ENCODE measurements around the gene IGSF5.
"Not testable (repeated sequence)": the region's sequence is repeated elsewhere in the genome, so short reads cannot be mapped to it uniquely, and the experiment has no call there.

The IGSF5 gene

GRCh38 chr21:39739531-39739930 lies 5.5 kb upstream of the IGSF5 start:
- not testable (repeated sequence) for DNase-seq

GRCh38 chr21:39742561-39742960 lies 2.4 kb upstream of the IGSF5 start:
- not testable (repeated sequence) for DNase-seq

DNA sequence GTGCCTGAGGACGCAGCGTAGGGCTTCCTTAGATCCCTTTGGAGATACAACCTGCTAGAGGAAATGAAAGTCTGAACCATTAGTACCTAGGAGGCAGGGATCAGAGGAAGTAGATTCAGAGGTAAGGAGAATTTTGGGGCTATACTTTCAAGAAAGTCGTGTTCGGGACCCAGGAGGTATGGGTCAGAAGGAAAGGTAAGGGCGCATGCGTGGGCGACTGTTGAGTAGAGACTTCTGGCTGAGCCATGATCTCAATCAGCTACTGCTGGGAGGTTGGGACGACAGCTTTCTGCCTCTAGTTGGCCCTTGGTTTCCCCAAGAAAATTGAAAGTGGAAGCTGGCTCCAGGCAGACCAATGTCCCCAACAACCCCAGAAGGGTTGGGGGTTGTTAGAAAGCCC lies 349 bp downstream of the IGSF5 start:
- not testable (repeated sequence) for DNase-seq

DNA sequence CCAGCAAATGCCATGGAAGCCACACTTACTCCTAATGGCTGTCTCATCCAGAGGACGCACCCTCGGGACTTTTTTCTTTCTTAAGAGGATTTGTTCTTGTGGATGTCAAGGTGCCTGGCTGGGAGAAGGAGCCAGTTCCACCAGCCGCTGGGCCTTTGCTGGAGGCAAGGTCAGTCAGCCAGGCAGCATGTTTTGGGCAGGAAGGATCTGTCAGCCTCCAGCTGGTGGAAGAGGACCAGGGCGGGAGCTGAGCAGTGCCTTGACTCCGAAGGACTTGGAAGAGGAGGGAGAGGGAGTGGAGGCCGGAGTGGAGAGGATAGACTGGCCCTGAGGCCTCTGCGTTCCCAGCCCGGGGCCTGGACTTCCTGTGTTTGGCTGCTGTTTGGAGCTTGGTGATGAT lies 5.7 kb downstream of the IGSF5 start:
- no peak for DNase-seq

DNA sequence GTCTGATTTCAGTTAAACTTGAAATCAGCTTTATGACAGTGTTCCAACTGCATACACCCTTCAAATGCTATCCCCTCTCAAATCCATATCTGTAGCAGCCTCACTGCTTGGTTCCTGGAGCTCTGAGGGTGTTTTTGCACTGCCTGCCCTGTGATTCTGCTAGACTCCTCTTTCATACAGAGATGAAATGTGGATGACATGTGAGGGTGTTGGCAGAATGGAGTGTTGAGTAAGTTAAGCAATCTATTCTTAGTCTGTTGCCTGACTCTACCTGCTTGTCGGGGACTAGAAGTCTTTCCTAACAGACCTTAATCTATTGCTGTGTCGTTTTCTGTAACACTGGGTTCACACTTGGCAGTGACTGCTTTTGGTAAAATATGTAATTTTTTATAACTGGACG lies 9.8 kb downstream of the IGSF5 start:
- no peak for DNase-seq

GRCh38 chr21:39756285-39756684 lies 11.3 kb downstream of the IGSF5 start:
- DNase-seq, result no peak

DNA sequence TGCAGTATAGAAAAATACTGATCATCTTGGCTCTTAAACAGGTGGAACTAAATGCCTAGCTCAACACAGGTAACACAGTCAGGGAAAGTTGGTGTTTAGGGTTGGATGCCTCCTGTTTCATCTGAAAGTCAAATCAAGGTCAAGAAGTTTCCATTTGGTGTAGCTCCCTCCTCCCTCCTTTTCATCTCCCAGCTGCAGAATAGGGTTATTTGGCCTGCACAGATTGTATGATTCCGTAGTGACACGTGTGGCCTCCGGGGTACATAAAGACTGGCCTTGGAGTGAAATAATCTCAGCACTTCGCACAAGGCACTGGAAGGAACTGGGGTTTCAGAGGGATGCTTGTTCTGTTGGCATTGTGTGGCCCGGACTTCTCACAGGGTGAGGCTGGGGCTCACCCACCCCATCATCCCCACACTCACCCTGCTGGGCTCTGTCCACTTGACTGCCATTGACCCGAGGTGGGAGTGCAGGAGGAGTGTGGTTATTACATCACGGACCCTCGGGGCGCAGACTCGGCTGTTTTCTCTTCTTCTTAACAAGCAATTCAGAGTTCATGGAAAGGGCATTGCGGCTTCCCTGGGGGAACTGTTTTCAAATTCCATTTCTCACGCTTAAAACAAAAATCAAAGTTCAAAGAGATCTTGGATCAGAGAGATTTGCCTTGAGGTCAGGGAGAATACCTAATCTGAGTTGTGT lies 18.4 kb downstream of the IGSF5 start:
- no peak for DNase-seq

- no peak for DNase-seq
Observed at GRCh38 chr21:39774227-39774626, 29.2 kb downstream of the IGSF5 start.

DNA sequence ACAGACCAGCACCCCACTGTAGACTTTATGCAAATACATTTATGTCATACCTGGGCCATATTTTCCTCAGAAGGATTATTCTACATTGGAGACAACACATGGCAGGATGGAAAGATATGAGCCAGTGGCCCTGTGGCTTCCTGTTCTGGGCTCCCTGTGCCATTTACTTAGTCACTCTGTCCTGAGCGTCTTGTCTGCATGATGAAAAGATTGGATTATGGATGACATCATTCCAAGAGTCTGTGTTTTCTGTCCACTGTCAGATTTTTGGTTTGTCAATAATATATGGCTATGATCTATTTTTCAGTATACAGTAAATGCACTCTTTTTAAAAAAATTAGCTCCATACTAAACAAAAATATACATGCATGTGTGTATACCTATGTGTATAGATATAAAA lies 30.8 kb downstream of the IGSF5 start:
- DNase-seq, result no peak

- DNase-seq, result no peak
Observed at GRCh38 chr21:39776589-39776988, 31.6 kb downstream of the IGSF5 start.

DNA sequence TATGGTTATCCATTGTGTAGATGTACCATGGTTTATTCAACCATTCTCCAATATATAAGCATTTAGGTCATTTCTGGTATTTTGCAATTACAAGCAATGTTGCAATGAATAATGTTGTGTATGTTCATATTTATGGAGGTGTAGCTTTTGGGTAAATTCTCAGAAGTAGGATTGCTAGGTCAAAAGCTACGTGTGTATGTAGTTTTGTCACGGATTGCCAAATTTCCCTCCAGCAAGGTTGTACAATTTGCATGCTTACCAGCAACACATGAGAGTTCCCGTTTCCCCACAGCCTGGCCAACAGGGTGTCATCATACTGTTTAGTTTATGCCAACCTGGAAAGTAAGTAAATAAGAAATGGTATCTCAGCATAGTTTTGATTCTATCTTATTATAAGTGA lies 36.3 kb downstream of the IGSF5 start:
- no peak for DNase-seq

GRCh38 chr21:39788383-39788782 lies 43.4 kb downstream of the IGSF5 start:
- peak; percentile 72 for DNase-seq

- DNase-seq, result no peak
Observed at GRCh38 chr21:39796466-39796865, 51.5 kb downstream of the IGSF5 start.

DNA sequence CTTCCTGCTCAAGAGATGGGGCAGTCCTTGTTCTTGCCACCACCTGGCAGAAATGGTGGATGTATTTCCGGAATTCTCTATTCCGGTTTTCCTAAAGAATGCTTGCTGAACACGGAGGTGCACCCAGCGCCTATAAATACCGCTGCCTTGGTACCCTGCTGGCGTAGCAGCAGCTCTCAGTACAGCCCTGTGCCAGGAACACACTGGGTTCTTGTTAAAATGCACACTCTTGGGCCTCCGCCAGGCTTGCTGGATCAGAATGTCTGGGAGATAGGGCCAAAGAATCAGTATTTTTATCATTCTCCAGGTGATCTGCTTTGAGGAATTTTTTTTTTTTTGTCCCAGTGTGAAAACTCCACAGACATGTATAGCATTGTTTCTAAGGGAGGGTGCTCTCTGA lies 54.2 kb downstream of the IGSF5 start:
- DNase-seq, result no peak

- no peak for DNase-seq
Observed at GRCh38 chr21:39800311-39800710, 55.3 kb downstream of the IGSF5 start.

- no peak for DNase-seq
Observed at GRCh38 chr21:39802217-39802616, 57.2 kb downstream of the IGSF5 start.

DNA sequence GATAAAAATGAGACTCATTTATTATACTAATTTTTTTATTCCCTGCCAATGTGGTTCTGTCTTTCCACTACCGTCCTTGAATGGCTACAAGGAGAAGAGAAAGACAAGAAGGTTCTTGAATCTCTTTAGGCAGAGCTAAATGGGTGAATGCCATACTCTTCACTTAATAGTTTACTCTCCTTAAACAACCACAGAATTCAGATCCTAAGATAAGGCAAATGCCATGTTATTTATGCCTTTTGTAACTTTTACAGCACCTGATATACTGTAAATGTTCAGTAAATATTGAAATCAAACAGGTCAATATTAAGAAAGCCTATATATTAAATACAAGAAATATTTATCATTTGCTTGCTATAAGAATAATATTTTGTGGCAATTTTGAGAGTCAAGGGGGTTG lies 58.4 kb downstream of the IGSF5 start:
- DNase-seq, result no peak

DNA sequence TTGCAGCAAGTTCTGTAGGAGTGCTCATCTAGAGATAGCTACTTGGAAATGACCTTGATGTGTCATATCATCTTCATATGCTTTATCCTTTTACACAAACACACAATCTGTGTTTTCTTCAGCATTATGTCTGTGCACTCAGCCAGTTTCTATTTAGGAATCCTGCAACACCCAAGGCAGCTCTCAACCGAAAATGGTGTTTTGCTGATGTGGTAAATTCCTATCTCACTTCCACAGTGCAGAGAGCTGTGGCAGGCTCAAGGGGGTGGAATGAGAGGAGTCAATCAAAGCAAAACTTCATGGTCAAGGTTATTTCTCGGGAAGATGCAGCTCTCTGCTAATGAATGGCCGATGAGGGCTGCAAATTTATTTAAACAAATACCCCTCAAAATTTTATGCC lies 59.3 kb downstream of the IGSF5 start:
- DNase-seq, result no peak

DNA sequence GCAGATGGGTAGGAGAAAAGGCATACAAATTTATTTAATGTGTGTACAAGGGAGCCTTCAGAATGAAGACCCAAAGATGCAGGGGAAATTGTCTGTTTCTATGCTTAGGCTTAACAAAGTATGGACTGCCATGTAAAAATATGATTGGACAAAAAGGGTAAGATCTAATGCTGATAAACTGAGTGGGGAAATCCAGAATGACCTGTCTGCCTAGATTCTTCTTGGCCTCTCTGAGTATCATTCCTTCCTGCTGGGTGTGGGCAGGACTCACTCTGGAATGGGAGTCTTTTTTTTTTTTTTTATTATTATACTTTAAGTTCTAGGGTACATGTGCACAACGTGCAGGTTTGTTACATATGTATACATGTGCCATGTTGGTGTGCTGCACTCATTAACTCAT lies 61.0 kb downstream of the IGSF5 start:
- no peak for DNase-seq

DNA sequence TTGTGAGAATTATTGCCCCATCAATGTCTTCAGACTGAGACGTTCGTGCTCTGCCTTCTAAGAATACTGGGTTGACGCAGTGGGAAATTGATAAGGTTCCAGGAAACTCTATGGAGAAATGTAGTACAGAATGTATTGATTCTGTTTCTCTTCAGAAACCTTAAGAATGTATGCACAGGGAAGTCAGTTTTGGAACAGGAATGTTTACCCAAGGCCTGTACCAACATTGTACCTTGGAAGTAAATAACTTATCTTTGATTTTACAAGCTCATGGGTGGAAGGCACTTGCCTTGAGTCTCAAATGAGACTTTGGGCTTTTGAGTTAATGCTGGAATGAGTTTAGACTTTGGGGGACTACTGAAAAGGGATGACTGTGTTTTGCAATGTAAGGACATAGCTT lies 62.8 kb downstream of the IGSF5 start:
- DNase-seq, result no peak

GRCh38 chr21:39809936-39810335 lies 65.0 kb downstream of the IGSF5 start:
- DNase-seq, result no peak

GRCh38 chr21:39812983-39813382 lies 68.0 kb downstream of the IGSF5 start:
- DNase-seq, result no peak

GRCh38 chr21:39818557-39818956 lies 73.6 kb downstream of the IGSF5 start:
- DNase-seq, result no peak

DNA sequence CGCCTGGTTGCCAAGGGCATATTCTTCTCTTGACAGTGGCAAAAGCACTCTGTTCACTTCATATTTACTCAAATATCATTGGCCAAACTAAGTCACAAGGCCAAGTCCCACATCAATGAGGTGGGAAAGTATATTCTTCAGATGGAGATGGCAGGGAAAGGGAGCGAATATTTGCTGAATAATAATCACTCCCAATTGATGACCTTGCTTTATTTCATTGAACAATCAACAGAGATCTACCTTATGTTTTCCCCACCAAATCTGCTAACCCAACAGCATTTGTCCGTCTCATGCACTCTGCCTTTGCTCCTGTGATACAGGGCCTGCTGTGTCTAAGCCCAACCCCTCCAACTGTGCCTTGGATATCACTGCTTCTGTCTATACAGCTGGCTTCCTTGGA lies 77.1 kb downstream of the IGSF5 start:
- DNase-seq, result no peak

DNA sequence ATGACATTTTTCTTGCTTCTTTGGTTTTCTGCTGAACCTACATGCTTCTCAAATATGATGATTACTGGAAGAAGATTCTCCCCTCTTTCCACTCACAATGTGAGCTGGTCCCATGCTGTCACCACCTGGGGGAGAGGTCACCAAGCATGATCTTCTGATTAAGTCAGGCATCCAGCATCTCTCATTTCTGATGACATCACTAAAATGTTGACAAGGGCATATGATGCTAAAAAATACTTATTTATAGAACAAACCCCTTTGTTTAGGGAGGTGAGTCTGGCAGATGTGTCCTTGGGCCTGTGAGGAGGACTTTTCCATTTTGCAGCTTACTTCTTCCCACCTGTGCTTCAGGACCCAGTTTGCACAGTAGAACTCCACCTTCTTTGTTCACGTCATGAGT lies 80.3 kb downstream of the IGSF5 start:
- no peak for DNase-seq

DNA sequence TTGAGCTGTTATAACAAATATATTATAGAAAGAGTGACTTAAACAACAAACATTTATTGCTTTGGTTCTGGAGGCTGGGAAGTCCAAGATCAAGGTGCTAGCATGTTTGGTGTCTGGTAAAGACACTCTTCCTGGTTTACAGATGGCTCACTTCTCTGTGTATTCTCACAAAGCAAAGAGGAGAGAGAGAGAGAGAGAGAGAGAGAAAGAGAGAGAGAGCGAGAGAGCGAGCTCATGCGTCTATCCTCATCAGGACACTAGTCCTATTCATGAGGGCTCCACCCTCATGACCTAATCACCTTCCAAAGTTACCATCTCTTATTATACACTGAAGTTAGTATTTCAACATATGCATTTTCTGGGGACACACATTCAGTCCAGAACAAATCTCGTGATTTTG lies 89.6 kb downstream of the IGSF5 start:
- DNase-seq, result no peak

All from NCI-H1092 treated with DMSO at 0.1 percent for 48 hours (cell line).